DND-41 (cell line): ENCODE measurements around the gene EIF5.

Source experiments
- ATAC-seq: fragments of 200-7000 bp; cut with Tn5 transposase; 3 replicates; pipeline ENCODE4 v1.9.1; 2021; ENCODE audit warnings: low read depth; ENCODE audit not compliant: insufficient read depth
- DNase-seq: peaks from one replicate; pipeline ENCODE4 v3.0.0-alpha.2; 2020
- H2AFZ ChIP-seq: 2 replicates; pipeline ENCODE4 v1.6.0; 2012; ENCODE audit warnings: low read depth, low read length
- H3K27ac ChIP-seq: 2 replicates; pipeline ENCODE4 v1.5.1; 2012; ENCODE audit warnings: low read length, inconsistent platforms
- H3K27me3 ChIP-seq: fragments of 200-600 bp; sonication (generic); 2 replicates; pipeline ENCODE4 v1.6.0; 2012; ENCODE audit warnings: low read length, mild to moderate bottlenecking, inconsistent platforms; ENCODE audit not compliant: insufficient read depth, poor library complexity
- H3K36me3 ChIP-seq: 2 replicates; pipeline ENCODE4 v1.5.1; 2012; ENCODE audit warnings: low read length, inconsistent platforms; ENCODE audit not compliant: insufficient read depth
- H3K4me1 ChIP-seq: 2 replicates; pipeline ENCODE4 v1.5.1; 2012; ENCODE audit warnings: mild to moderate bottlenecking, low read length; ENCODE audit not compliant: insufficient read depth
- H3K4me2 ChIP-seq: 2 replicates; pipeline ENCODE4 v1.6.0; 2012; ENCODE audit warnings: mild to moderate bottlenecking, moderate library complexity, low read length, inconsistent platforms; ENCODE audit not compliant: insufficient read depth
- H3K4me3 ChIP-seq, 2 experiments: fragments of 200-600 bp in 1 of 2; shearing (Covaris generic) in 1 of 2; 2 replicates each; pipeline ENCODE4 v1.5.1; 2012 to 2016; ENCODE audit warnings: inconsistent platforms in 2 of 2, low read length in 2 of 2, mild to moderate bottlenecking in 2 of 2, low read depth in 1 of 2, moderate library complexity in 1 of 2
- H3K79me2 ChIP-seq: 2 replicates; pipeline ENCODE4 v1.6.0; 2012; ENCODE audit warnings: low read length, inconsistent platforms; ENCODE audit not compliant: insufficient read depth
- H3K9ac ChIP-seq: 2 replicates; pipeline ENCODE4 v1.6.0; 2012; ENCODE audit warnings: low read depth, mild to moderate bottlenecking, inconsistent platforms, low read length, moderate library complexity
- H3K9me3 ChIP-seq: 2 replicates; pipeline ENCODE4 v1.5.1; 2012; ENCODE audit warnings: low read length, moderate library complexity, mild to moderate bottlenecking, inconsistent platforms; ENCODE audit not compliant: insufficient read depth, severe bottlenecking
- H4K20me1 ChIP-seq: 2 replicates; pipeline ENCODE4 v1.6.0; 2012; ENCODE audit warnings: low read length; ENCODE audit not compliant: insufficient read depth
- EZH2 ChIP-seq: IDR thresholded peaks from 3 replicates; pipeline ENCODE4 v1.6.1; 2012; ENCODE audit warnings: borderline replicate concordance, low read depth, mild to moderate bottlenecking, moderate library complexity, low read length, inconsistent platforms; ENCODE audit not compliant: severe bottlenecking
- TF ChIP-seq, protein P1 (sequence below): IDR thresholded peaks from 2 replicates; pipeline ENCODE4 v1.5.1; 2012; ENCODE audit warnings: borderline replicate concordance, low read length, moderate library complexity, mild to moderate bottlenecking; ENCODE audit not compliant: poor library complexity, severe bottlenecking; ENCODE audit errors: extremely low read depth

EIF5 gene

DNA sequence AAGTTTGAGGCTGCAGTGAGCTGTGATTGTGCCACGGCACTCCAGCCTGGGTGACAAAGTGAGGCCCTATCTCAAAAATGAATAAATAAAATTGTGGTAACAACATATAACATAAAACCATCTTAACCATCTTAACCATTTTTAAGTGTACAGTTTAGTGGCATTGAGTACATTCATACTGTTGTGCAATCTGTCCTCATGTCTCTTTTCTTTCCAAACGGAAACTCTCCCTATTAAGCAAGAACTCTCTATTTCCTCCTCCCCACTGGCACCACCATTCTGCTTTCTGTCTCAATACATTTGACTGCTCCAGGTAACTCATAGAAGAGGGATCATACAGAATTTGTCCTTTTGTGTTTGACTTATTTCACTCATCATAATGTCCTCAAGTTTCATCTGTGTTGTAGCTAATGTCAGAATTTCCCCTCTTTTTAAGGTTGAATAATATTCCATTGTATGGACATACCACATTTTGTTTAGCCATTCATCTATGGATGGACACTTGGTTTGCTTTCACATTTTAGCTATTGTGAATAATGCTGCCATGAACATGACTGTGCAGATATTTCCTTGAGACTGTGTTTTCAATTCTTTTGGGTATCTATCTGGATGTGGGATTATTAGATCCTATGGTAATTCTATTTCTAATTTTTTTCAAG is 46.8 kb downstream of the EIF5 start:
- H3K36me3 ChIP-seq, result no peaks in the 10 kb centered on the region; the same call in 1 of the 2 replicates
- no peak for TF ChIP-seq EZH2
- TF ChIP-seq, protein P1, sequence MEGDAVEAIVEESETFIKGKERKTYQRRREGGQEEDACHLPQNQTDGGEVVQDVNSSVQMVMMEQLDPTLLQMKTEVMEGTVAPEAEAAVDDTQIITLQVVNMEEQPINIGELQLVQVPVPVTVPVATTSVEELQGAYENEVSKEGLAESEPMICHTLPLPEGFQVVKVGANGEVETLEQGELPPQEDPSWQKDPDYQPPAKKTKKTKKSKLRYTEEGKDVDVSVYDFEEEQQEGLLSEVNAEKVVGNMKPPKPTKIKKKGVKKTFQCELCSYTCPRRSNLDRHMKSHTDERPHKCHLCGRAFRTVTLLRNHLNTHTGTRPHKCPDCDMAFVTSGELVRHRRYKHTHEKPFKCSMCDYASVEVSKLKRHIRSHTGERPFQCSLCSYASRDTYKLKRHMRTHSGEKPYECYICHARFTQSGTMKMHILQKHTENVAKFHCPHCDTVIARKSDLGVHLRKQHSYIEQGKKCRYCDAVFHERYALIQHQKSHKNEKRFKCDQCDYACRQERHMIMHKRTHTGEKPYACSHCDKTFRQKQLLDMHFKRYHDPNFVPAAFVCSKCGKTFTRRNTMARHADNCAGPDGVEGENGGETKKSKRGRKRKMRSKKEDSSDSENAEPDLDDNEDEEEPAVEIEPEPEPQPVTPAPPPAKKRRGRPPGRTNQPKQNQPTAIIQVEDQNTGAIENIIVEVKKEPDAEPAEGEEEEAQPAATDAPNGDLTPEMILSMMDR, result no peak

DNA sequence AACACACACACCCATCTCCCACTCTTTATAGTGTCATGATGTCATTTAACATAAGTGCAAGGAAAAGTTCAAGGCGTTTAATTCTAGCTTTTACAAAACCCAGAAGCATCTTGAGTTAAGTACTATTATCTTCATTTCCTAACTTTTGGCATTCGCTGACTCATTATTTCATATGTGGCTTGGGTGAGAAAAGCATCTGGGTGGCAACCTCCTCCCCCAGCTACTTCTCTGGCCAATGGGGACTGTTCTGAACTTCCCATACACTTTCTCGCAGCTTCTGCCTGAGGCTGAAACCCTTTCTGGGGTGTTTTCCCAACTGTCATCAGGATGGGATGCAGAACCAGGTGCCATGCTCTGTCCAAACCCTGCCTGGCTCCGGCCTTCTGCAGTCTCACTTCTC is 48.3 kb downstream of the EIF5 start:
- Histone ChIP-seq H3K9ac (no peak overlapping the region), H3K36me3 (no peaks in the 10 kb centered on the region; the same call in 1 of the 2 replicates), H3K9me3 (no peaks in the 10 kb centered on the region), H4K20me1 (peaks cover 15% of the 10 kb centered on the region), H3K27ac (no peak overlapping the region), H3K79me2 (peaks cover 29% of the 10 kb centered on the region), H3K4me1 (peaks cover 20% of the 10 kb centered on the region), H3K27me3 (peaks cover 24% of the 10 kb centered on the region), H3K4me3 (no peak overlapping the region), H3K4me2 (no peak overlapping the region), H2AFZ (no peak overlapping the region)
- TF ChIP-seq, protein P1, result no peak
- no peak for TF ChIP-seq EZH2
- no peak for DNase-seq
- no peak for ATAC-seq

More for the DNA sequence above, 46.8 kb downstream of the EIF5 start:
- H3K4me2 ChIP-seq, result no peak overlapping the region
- no peak overlapping the region for H3K4me3 ChIP-seq
- DNase-seq (no peak), ATAC-seq (no peak)
- no peak overlapping the region for H3K27ac ChIP-seq
- H3K79me2 ChIP-seq, result peaks cover 14% of the 10 kb centered on the region
- H3K9ac ChIP-seq, result no peak overlapping the region
- no peaks in the 10 kb centered on the region for H3K9me3 ChIP-seq
- H3K4me1 ChIP-seq, result peaks cover 10% of the 10 kb centered on the region
- no peak overlapping the region for H2AFZ ChIP-seq
- H3K27me3 ChIP-seq, result peaks cover 24% of the 10 kb centered on the region
- peaks cover 2% of the 10 kb centered on the region for H4K20me1 ChIP-seq

DNA sequence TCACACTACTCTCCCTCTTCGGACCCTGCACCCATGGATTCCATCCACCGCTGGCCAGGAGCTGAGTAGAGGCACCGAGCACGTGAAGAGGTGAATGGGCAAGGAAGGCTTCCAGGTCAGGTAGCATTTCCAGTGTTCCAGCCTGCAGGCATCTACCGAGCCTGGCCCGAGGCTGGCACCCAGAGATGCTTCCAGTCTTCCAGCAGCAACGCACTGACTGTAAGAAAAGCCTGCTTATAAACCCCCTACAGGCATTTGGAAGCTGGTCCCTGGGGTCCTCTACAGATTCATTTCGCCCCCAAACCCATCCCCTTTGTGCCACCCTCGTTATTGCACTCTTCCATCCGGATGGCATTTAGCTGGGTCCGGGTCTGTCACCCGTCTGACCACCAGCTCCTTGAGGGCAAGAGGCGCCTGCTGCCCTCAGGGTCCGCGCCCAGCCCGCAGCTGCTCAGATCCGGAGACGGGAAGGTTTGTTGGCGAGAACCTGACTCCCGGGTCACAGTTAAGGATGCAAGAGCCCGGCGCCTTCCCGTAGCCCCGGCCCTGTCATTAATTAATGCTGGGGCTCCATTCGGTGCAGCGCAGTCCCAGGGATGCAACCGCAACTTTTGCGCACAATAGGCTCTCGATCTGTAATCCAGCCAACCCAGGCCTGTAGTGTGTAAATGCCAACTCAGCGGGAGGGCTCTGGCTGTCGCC is 50.6 kb downstream of the EIF5 start:
- H3K27ac ChIP-seq, result peak overlapping the region; percentile 65
- H3K9ac ChIP-seq, result peak overlapping the region; percentile 93
- peaks cover 17% of the 10 kb centered on the region for H3K27me3 ChIP-seq
- TF ChIP-seq EZH2, result no peak
- H3K36me3 ChIP-seq, result no peaks in the 10 kb centered on the region; the same call in 1 of the 2 replicates
- peaks cover 30% of the 10 kb centered on the region for H4K20me1 ChIP-seq
- H2AFZ ChIP-seq, result peak overlapping the region; percentile 97
- ATAC-seq (no peak), DNase-seq (no peak)
- H3K4me1 ChIP-seq, result peaks cover 35% of the 10 kb centered on the region
- H3K4me3 ChIP-seq, result peak overlapping the region; percentile 90 to 99
- H3K79me2 ChIP-seq, result peaks cover 51% of the 10 kb centered on the region
- peak overlapping the region; percentile 96 for H3K4me2 ChIP-seq
- no peaks in the 10 kb centered on the region for H3K9me3 ChIP-seq
